C1 segment of cervical spinal cord (tissue), 14 donors: ENCODE results near the gene CLASP2.
"Not testable (repeated sequence)": the region's sequence is repeated elsewhere in the genome, so short reads cannot be mapped to it uniquely, and the experiment has no call there.

Experiments
- DNase-seq, 14 donors: peaks; one replicate each; lab custom pipeline; 2025; lab: John Stamatoyannopoulos, UW

Gene CLASP2

DNA sequence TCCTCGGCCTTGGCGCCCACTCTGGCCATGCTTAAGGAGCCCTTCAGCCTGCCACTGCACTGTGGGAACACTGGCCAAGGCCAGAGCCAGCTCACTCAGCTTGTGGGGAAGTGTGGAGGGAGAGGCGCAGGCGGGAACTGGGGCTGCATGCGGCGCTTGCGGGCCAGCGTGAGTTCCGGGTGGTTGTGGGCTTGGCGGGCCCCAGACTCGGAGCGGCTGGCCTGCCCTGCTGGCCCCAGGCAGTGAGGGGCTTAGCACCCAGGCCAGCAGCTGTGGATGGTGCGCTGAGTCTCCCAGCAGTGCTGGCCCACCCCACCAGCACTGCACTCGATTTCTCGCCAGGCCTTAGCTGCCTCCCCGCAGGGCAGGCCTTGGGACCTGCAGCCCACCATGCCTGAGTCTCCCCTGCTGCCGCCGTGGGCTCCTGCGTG, 264.7 kb downstream of the CLASP2 start:
- DNase-seq = no peak

DNA sequence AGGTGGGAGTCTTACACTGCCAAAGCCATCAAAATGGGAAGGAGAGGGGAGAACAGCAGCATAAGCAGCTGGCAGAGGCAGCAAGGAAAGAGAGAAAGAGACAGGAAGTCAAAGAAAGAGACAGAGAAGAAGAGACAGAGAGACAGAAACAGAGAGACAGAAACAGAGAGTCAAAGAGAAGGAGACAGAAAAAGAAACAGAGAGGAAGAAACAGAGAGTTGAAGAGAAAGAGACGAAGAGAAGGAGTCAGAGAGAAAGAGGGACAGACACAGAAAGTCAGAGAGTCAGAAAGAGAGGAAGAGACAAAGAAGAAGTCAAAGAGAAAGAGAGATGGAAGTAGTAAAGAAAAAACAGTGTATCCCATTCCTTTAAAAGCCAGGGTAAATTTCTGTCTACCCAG, 266.1 kb downstream of the CLASP2 start:
- DNase-seq = not testable (repeated sequence)

DNA sequence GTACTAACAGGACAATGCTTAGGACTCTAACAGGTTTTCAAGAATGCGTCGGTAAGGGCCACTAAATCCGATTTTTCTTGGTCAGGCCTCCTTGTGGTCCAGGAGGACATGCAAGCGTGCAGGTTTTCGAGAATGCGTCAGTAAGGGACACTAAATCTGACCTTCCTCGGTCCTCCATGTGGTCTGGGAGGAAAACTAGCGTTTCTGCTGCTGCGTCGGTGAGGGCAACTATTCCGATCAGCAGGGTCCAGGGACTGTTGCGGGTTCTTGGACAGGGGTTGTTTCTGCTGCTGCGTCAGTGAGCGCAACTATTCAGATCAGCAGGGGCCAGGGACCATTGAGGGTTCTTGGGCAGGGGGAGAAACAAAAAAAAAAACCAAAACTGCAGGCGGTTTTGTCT, 270.1 kb downstream of the CLASP2 start:
- no peak for DNase-seq

- not testable (repeated sequence) for DNase-seq
These were observed 270.8 kb downstream of the CLASP2 start for GRCh38 chr3:33447256-33447625.
